Measurements from ENCODE around the gene PLCG2.
"Not testable (repeated sequence)": the region's sequence is repeated elsewhere in the genome, so short reads cannot be mapped to it uniquely, and the experiment has no call there.

The PLCG2 gene

DNA sequence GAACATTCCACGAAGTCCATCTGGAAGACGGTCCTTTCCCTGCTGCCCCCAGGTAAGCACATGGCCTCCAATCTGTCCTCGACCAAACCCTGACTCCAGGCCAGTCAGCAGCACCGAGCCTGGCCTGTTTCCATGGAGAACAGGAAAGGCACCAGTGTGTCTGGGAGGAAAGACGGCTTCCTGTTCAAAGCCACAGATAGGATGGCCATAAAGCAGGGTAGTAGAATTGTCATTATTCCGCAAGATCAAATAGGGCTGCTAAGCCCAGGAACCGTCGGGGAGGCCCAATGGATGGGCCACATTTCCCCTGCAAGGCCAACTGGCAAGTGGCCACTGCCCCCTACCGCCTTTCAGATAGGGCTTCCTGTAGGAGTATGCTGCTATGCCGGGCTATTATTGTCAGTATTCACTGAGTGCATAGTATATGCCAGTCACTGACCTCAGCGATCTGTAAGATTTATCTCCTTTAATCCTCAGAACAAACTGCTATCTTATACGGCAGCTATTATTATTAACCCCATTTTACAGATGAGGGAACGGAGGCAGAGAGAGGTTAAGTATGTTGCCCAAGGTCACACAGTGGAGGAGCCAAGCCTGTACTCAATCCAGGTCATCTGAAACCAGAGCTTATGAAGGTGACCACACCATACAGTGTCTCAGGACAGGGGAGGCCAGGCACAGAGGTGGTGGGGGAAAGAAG, 23.0 kb upstream of the PLCG2 start:
- no peak for DNase-seq

DNA sequence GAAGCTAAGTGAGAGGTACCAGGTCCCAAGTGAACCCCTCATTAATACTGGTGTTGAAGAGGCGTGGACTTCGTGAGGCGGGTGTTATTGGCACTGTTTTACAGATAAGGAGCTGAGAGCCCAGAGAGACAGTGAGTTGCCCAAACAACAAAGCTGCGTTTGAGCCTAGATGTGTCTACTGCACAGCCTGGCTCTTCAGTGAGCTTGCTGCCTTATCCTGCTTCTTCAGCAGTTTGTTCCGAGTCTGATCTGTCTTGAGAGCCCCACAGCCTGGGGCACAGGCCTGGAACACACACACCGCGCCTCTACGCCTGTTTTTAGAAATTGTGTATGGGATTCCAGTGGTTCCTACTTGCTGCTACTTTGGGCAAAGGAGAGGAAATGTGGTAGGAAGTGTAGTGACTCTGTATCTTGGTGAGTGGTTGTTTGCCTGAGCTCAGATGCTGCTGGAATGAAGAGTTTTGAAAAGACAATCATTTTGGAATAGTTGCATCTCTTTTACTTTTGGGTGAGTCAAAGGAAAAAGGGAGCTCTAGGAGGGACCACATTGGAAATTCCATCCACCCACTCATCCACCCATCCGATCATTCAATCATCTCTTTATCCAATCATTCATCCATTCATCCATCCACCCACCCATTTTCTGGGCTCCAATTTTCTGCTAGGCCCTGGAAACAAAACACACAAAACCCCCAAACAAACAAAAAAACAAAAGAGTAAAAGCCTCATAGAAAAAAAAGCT, 22.3 kb upstream of the PLCG2 start:
- DNase-seq, result no peak

DNA sequence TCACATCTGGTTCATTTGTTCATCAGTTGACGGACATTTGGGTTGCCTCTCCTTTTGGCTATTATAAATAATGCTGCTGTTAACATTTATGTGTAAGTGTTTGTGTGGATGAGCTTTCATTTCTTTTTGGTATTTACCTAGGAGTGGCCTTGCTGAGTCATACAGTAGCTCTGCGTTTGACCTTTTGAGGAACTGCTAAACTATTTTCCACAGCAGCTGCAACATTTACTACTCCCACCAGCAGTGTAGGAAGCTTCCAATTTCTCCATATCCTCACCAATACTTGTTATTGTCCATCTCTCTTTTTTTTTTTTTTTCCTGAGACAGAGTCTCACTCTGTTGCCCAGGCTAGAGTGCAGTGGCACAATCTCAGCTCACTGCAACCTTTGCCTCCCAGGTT, 20.7 kb upstream of the PLCG2 start:
- DNase-seq, result no peak

DNA sequence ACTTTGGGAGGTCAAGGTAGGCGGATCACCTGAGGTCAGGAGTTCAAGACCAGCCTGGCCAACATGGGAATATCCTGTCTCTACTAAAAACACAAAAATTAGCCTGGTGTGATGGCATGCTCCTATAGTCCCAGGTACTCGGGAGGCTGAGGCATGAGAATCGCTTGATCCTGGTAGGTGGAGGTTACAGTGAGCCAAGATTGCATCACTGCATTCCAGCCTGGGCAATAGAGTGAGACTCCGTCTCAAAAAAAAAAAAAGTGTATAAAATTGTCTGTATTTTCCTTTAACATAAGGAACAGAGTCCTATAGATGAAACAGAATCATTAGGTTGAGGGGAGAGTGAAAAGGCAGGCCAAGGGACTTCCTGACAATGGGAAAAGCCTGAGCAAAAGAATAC, 16.8 kb upstream of the PLCG2 start:
- not testable (repeated sequence) for DNase-seq

DNA sequence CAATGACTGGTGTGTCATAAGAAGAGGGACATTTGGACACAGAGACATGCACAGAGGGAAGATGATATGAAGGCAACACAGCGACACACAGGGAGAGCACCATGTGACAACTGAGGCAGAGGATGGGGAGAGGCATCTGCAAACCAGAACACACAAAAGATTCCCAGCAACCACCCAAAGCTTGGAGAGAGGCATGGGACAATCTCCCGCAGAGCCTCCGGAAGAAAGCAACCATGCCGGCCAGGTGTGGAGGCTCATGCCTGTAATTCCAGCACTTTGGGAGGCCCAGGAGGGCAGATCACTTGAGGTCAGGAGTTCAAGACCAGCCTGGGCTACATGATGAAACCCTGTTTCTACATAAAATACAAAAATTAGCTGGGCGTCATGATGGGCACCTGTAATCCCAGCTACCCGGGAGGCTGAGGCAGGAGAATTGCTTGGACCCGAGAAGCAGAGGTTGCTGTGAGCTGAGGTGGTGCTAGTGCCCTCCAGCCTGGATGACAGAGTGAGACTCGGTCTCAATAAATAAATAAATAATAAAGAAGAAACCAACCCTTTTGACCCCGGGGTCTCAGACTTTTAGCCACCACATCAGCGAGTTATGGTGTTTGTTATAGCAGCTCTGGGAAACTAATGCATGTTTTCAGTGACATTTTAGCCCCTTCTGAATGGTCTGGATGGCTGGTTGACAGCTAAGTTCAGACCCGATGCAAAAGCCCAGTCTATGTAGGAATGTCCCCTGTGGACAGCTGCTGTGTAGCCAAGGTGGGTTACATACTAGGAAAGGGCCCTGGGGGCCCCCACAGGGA, 13.8 kb upstream of the PLCG2 start:
- no peak for DNase-seq

DNA sequence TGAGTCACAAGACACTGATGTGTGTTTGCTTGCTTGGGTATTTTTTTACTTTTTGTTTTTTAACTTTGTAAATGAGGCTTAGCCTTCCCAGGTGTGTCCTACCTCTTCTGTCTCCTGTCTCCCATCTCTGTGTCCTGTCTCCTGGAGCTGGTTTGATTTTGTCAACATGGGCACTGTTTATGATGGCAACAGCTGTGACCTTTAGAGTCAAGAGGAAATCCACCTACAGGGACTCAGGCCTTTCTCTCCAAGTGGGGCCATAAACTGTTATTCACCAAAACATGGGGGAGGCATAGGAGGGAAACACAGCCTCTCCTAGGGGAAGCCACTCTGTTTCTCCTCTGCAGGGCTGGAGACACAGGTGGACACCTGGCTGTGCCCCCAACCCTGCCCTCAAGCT, 13.1 kb upstream of the PLCG2 start:
- DNase-seq, result no peak

DNA sequence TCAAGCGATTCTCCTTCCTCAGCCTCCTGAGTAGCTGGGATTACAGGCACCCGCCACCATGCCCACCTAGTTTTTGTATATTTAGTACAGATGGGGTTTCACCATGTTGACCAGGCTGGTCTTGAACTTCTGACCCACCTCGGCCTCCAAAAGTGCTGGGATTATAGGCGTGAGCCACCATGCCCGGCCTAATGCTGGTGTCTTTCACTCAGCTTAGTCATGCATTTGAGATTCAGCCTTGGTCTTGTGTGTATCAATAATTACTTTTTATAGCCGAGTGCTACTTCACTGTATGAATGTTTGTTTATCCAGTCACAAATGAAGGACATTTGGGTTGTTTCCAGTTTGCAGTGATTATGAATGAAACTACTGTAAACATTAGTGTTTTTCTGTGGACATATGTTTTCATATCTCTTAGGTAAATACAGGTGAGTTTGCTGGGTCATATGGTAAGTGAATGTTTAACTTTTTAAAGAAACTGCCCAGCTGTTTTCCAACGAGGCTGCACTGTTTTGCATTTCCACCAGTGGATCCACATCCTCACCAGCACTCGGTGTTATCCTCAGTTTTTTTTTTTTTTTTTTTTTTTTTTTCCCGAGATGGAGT, 11.0 kb upstream of the PLCG2 start:
- peak; percentile 71 for DNase-seq

DNA sequence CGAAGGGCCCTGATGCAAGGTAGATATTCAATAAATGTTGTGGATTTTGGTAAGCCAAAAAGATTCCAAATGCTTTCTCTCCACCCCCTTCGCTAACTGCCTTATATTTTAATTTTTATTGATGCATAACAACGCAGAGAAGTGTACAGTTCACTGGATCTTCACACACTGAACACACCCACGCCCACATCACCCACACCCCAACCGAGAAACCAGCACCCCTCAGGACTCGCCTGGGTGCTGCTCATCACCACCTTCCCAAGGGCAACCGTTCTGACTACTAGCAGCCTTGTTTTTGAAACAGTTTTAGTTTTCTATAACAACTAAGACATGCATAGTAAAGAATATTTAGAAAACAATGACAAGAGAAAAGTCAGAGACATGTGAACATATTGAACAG, 9.1 kb upstream of the PLCG2 start:
- no peak for DNase-seq

DNA sequence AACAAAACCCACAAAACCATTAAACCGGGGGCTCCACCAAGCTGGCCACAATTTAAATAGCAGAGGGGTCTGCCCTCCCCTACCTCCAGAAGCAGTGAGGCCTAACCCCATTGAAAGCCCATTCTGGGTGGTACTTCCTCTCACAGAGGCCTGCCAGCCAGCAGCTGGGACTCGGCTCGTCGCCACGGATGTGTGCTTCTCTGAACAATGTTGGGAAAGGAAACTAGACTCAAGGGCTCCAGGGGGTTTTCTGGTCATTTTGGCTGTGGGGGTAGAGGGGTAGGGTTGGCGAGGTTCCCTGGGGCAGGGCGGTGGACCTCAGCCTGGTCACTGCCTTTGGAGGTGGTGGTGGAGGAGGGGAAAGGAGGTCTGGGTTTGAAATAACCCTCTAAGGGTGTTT, 4.7 kb upstream of the PLCG2 start:
- DNase-seq, result no peak

DNA sequence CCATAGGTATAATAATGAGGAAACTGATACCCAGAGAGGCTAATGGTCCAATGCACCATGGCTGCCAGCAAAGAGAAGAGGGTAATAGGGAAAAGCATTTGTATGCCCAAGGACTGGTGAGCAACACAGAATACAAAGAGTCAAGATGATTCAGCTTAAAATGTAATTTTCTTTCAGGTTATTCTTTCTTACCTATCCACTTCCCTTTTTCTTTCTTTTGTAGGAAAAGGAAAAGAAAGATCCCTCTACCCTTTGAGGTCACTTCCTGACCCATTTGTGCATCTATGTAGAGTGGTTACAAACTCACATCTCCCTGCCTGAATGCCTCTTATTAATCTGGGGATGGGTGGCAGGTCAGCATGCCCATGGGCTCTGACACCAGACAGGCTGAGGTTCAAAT, 3.5 kb upstream of the PLCG2 start:
- no peak for DNase-seq

DNA sequence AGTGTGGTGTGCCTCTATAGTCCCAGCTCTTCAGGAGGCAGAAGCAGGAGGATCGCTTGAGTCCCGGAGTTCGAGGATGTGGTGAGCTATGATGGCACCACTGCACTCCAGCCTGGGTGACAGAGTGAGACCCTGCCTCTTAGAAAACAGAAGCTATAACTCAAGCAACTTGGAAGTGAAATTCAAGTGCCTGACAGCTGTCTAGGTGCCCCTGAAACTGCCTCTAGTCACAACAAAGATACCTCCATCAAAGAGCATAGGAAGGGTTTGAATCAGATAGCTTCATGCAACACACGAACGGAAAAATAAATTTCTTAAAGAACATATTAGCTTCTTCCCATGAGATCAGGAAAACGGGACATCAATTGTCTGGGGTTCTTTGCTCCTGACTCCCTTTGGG, 860 bp upstream of the PLCG2 start:
- DNase-seq, result no peak

DNA sequence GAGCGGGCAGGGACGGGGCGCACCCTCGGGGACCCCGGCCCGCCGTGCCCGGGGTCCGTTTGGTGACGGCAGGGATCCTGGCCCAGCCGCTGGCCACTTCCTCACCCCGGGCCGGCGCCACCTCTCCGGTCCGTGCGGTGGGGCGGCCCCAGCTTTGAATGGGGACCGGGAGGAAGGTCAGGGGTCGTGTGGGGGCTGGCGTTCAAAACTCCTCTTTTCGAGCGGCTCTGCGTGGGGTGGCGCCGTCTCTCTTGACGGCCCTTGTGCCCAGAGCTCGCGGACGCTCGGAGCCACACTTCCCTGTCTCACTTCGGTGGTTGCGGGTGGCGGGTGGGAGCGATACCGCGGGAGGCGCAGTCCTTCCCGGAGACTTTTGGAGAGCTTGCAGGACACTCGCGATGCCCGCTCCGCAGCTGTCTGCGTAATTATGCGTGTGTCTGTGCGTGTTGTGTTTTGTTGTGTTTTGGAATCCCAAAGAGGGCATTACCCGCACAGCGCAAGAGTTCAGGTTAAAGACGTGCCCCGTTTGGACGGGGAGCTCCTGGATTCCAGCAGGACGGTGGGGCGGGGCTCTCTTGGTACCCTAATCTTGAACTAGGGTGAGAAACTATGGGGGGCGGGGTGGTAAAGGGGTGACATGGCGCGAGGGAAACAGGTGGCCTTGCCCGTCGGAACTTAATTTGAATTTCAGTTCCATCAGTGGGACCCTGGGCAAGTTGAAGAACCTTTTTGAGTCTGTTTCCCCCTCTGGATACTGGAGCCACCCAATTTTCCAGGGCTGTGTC, 637 bp downstream of the PLCG2 start:
- no peak for DNase-seq

DNA sequence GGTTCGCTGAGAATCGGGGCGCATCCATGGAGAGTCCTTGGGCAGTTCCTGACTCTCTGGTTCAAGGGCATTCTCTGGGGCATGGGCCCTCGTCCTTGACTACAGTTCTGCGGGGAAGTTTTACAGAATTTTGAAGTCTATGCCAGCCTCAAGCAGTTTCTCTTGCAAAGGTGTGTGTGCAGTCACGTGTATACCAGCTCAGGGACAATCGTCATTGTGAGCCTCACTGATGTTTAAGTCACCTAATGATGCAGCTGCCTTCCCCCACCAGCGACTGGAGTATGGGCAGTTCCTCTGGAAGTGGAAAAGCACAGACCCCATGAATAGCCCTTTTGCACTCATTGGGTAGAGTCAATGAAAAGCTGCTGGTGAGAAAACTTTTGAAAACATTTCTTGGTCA, 1.3 kb downstream of the PLCG2 start:
- no peak for DNase-seq

DNA sequence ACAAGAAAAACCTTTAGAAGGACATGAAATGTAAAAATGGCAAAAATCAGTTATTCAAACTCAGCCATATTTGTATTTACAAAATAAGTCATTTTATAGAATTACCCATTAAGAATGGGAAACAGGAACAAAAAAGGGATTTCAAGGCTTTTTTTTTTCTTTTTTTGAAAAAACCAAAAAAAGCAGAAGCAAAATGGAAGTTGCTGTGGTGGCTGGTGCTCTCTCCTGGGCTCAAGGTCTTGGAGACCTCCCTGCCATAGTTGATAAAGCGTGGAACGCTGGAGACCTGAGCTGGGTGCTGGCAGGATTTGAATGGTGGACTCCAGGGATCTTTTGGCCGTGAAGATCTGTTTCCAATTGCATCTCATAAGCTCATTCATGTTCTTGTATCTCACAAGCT, 3.1 kb downstream of the PLCG2 start:
- no peak for DNase-seq

DNA sequence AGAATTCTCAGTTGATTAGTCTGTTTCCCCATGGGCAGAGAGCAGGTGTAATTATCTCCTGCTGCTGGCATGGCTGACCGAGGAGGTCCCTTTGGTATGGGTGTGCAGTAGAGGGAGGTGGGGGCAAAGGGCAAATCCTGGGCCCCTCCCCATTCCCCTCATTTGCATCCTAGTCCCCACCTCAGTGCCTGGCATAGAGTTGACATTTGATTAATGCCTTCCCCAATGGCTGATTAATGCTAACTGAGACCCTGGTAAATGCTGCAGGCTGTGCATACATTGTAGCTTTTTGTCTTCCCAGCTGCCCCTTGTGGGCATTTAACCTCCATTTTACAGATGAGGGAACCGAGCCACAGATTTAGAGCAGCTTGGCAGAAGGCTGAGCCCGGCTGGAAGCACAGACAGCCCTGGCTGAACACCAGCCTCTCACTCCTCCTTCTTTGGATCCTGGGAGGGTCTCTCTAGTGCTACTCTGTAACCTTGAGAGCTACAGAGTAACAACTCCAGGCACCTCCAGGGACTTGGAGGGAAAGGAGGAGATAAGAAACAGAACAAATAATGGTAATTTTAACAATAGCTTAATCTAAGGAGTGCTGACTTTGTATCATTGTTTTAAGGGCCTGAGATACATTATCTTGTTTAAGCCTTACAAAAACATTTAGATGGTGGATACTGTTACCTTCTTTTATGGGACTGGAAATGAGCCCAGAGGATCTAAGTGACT, 5.1 kb downstream of the PLCG2 start:
- no peak for DNase-seq

DNA sequence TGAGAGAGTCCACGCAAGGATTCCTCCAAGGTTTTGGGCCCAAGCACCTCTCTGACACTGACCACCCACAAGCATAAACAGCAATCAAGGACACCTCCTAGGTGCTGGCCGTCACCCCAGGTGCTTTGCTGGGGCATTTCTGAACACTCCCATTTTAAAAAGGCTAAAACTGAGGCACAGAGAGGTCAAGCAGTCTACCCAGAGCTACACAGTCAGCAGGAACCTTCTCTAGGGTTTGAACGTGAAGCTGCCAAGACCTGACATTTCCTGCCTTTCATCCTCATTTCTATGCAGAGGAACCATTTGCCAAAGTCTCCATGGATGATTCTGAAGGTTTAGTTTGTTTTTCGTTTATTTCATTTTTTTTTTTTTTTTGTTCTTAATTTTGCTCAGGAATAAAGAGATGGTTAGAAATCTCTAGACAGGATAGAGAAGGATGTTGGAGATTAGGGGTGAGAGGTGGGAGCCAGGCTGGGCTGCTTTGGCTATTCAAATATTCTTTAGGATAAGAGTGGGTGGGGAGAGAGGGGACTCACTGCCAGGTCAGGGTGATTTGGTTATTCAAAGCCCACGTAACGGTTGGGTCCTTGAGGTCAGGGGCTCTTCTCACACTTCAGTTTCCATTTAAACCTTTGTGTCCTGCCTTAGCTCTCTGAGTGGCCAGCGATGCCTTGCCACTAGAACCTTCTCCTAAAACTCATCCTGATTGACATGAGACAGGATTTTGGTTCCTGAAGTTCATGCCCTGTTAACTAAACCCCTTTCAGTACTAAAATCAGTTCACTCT, 6.2 kb downstream of the PLCG2 start:
- no peak for DNase-seq

DNA sequence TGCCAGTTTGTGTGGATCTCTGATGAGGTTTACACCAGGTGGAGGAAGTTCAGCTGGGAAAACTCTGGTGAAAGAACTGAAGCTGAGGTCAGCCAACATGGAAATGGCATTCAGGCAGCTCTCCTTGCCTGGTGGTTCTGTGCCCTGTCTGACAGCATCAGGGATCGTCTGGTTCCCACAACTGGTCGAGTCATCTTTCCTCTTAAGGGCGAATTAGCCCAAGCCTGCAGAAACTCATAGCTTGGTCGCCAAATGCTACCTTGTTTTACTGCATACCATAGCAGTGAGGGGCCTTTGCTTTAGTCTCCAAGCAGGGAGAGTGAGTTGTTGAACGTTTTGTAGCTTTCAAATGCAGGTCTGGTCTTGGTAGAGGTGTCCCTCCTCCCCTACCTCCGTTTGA, 7.2 kb downstream of the PLCG2 start:
- DNase-seq, result no peak

DNA sequence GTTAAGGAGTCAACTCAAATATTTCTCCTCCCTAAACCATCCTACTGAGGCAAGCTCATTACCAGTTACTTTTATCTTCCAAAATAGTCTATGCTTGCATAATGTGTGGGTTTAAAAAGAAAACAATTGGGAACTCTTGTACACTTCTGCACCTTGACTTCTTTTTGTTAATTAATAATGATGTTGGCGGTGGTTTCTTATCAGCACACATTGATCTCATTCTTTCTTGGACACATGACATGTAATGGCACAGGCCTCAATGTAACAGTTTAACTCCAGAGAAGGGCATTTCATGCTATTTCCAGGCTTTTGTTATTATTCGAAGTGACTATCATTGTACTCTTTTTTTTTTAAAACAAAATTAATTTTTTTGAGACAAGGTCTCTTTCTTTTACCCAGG, 7.8 kb downstream of the PLCG2 start:
- no peak for DNase-seq

DNA sequence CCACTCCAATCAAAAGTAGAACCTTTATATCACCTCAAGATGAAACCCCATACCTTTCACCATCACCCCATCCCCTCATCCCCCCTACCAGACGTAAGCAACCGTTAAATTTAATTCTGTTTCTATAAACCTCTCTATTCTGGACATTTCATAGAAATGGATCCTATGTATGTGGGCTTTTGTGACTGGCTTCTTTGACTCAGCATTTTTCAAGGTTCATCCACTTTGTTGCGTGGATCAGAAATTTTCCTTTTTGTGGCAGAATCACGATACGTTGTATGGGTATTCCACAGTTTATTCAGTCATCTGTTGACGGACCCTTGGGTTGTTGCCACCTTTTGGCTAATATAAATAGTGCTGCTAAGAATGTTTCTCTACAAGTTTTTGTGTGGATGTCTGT, 8.6 kb downstream of the PLCG2 start:
- no peak for DNase-seq

DNA sequence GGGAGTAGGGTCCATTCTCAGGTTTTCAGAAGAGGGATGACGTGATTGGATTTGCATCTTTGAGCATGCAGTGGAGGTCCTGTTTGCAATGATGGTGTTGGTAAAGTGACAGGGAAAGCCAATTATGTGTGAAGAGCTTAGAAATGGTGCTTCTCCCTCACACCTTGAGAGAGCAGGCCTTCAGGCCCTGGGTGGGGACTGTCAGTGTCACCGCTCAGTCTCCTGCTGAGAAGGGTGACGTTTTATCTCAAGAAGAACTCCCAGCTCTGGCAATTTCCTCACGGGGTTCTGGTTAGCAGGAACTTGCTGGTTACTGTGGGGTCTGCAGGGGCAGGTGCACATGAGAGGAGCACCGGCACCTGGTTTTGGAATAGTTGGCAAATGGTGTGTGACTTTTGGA, 11.2 kb downstream of the PLCG2 start:
- no peak for DNase-seq

DNA sequence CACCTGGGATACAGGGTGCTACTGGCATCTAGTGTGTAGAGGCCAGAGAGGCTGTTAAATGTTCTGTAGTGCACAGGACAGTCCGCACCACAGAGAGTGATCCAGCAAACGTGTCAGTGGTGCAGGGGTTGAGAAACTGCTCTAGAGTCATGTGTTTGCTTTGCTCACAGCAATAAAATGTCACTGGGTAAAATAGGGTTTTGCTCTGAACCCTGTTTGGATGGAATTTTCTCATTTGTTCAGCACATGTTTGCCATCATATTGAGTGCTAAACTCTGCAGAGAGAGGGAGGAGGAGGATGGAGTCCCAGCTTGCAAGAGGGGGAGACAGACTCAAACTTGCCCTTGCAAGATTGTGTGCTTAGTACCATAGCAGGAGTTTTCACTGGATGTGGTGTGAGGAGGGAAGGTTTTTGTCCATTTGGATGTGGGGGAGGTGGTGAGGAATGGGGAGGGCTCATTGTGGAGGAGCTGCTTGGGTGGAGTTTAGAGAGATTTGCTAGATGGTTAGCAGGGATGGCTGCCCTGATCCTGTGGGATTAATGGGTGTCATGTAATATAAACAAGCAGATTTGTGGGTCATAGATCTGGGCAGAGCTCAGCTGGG, 11.8 kb downstream of the PLCG2 start:
- no peak for DNase-seq

Measured in NCI-H1105 treated with DMSO at 0.1 percent for 48 hours (cell line).